ENCODE results near the gene ERP44. TPM values are rescaled to one million over a fixed set of nuclear protein-coding genes. Genes with fewer than 3 reads are reported as not detected.

ERP44 gene
- total RNA-seq, 1 experiment from 2014 or later, result 10.1 TPM

DNA sequence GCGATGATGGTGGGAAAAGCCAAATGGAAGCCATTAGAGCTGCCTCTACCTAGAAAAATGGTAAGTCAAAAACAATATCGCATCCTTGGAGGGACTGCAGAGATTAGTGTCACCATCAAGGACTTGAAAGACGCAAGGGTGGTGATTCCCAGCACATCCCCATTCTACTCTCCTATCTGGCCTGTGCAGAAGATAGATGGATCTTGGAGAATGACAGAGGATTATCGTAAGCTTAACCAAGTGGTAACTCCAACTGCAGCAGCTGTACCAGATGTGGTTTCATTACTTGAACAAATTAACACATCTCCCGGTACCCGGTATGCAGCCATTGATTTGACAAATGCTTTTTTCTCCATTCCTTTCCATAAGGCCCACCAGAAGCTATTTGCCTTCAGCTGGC lies 23.8 kb downstream of the ERP44 start:
- no peak for TF ChIP-seq SIN3A (IDR thresholded peaks at IDR 0.05; ENCODE audit: borderline replicate concordance, insufficient read depth, low read depth, low read length)
- TF ChIP-seq, protein P1, sequence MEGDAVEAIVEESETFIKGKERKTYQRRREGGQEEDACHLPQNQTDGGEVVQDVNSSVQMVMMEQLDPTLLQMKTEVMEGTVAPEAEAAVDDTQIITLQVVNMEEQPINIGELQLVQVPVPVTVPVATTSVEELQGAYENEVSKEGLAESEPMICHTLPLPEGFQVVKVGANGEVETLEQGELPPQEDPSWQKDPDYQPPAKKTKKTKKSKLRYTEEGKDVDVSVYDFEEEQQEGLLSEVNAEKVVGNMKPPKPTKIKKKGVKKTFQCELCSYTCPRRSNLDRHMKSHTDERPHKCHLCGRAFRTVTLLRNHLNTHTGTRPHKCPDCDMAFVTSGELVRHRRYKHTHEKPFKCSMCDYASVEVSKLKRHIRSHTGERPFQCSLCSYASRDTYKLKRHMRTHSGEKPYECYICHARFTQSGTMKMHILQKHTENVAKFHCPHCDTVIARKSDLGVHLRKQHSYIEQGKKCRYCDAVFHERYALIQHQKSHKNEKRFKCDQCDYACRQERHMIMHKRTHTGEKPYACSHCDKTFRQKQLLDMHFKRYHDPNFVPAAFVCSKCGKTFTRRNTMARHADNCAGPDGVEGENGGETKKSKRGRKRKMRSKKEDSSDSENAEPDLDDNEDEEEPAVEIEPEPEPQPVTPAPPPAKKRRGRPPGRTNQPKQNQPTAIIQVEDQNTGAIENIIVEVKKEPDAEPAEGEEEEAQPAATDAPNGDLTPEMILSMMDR (IDR thresholded peaks at IDR 0.05), result no peak
- no peaks in the 10 kb centered on the region for H3K4me1 ChIP-seq (ENCODE audit: control insufficient read depth, insufficient read depth, low read length)
- no TSS peak for BruUV-seq (replicated peaks)
- no peaks in the 10 kb centered on the region for H3K36me3 ChIP-seq (ENCODE audit: control insufficient read depth, insufficient read depth, low read length)
- H3K27ac ChIP-seq (ENCODE audit: low read length), result no peak overlapping the region
- in situ Hi-C loops (cut with HindIII; ENCODE audit: low pct_unique_long_range_greater_than_20kb, low sequenced_read_pairs) (no loop called here), intact Hi-C loops (cut with micrococcal nuclease; ENCODE audit: unreplicated experiment) (no loop called here)
- no peaks in the 10 kb centered on the region for H3K27me3 ChIP-seq (ENCODE audit: control insufficient read depth, insufficient read depth, low read length)
- ChIA-PET POLR2A (interaction anchor here (0.6 kb wide), 1 partner anchor 1927 kb away, joined by 22 read pairs; no protein-coding TSS in a partner anchor), CTCF (no interaction called here)
- DNase-seq (ENCODE audit: low read depth, low spot score), result no peak
- H3K9me3 ChIP-seq (ENCODE audit: control insufficient read depth, insufficient read depth, low read depth, low read length), result no peaks in the 10 kb centered on the region
- H3K4me3 ChIP-seq (ENCODE audit: low read depth in 2 of 2, low read length in 2 of 2), result no peak overlapping the region
- no peak for ATAC-seq

DNA sequence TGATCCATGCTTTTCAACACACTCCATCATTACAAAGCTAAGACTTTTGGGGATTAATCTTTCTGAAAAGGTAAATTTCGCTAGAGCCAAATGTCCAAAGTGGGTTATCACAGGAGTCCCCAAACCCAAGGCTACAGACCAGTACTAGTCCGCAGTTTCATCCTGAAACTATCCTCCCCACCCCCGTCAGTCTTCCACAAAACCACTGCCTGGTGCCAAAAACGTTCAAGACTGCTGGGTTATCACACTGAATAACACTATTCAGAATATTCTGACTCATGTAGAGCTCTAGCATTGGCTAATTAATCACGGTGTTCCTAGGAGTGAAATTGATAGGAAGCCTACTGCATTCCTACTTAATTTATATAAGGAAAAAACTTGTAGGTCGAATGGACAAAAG lies 24.7 kb downstream of the ERP44 start:
- CTCF ChIA-PET, result no interaction called here
- H3K4me3 ChIP-seq (ENCODE audit: low read depth in 2 of 2, low read length in 2 of 2), result no peak overlapping the region
- DNase-seq (ENCODE audit: low read depth, low spot score) (no peak), ATAC-seq (no peak)
- H3K4me1 ChIP-seq (ENCODE audit: control insufficient read depth, insufficient read depth, low read length), result no peaks in the 10 kb centered on the region
- no peaks in the 10 kb centered on the region for H3K27me3 ChIP-seq (ENCODE audit: control insufficient read depth, insufficient read depth, low read length)
- TF ChIP-seq, protein P1 (IDR thresholded peaks at IDR 0.05), result no peak
- TF ChIP-seq SIN3A (IDR thresholded peaks at IDR 0.05; ENCODE audit: borderline replicate concordance, insufficient read depth, low read depth, low read length), result no peak
- TF ChIP-seq TCF7L2 (IDR thresholded peaks at IDR 0.05; ENCODE audit: low read depth, low read length), result no peak
- TF ChIP-seq, protein P2, sequence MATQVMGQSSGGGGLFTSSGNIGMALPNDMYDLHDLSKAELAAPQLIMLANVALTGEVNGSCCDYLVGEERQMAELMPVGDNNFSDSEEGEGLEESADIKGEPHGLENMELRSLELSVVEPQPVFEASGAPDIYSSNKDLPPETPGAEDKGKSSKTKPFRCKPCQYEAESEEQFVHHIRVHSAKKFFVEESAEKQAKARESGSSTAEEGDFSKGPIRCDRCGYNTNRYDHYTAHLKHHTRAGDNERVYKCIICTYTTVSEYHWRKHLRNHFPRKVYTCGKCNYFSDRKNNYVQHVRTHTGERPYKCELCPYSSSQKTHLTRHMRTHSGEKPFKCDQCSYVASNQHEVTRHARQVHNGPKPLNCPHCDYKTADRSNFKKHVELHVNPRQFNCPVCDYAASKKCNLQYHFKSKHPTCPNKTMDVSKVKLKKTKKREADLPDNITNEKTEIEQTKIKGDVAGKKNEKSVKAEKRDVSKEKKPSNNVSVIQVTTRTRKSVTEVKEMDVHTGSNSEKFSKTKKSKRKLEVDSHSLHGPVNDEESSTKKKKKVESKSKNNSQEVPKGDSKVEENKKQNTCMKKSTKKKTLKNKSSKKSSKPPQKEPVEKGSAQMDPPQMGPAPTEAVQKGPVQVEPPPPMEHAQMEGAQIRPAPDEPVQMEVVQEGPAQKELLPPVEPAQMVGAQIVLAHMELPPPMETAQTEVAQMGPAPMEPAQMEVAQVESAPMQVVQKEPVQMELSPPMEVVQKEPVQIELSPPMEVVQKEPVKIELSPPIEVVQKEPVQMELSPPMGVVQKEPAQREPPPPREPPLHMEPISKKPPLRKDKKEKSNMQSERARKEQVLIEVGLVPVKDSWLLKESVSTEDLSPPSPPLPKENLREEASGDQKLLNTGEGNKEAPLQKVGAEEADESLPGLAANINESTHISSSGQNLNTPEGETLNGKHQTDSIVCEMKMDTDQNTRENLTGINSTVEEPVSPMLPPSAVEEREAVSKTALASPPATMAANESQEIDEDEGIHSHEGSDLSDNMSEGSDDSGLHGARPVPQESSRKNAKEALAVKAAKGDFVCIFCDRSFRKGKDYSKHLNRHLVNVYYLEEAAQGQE (IDR thresholded peaks at IDR 0.05; ENCODE audit: insufficient read depth in 1 of 2, low read depth in 2 of 2, low read length in 1 of 2), result no peak
- TF ChIP-seq POLR2AphosphoS5 (IDR thresholded peaks at IDR 0.05; ENCODE audit: low read depth, low read length), result no peak
- POLR2A ChIA-PET, result no interaction called here
- in situ Hi-C loops (cut with HindIII; ENCODE audit: low pct_unique_long_range_greater_than_20kb, low sequenced_read_pairs) (no loop called here), intact Hi-C loops (cut with micrococcal nuclease; ENCODE audit: unreplicated experiment) (no loop called here)
- H3K36me3 ChIP-seq (ENCODE audit: control insufficient read depth, insufficient read depth, low read length), result no peaks in the 10 kb centered on the region
- H3K9me3 ChIP-seq (ENCODE audit: control insufficient read depth, insufficient read depth, low read depth, low read length), result no peaks in the 10 kb centered on the region
- H3K27ac ChIP-seq (ENCODE audit: low read length), result no peak overlapping the region
- no TSS peak for BruUV-seq (replicated peaks)

Measured in Panc1 (cell line).